NCI-H1417 (cell line): ENCODE results near the gene SREBF2.
A peak's percentile ranks its signal among the peaks of the same experiment; 100 is the strongest.

Experiments
- DNase-seq, 3 experiments: peaks; one replicate each; lab custom pipeline; 2025; lab: John Stamatoyannopoulos, UW

SREBF2 gene

DNA sequence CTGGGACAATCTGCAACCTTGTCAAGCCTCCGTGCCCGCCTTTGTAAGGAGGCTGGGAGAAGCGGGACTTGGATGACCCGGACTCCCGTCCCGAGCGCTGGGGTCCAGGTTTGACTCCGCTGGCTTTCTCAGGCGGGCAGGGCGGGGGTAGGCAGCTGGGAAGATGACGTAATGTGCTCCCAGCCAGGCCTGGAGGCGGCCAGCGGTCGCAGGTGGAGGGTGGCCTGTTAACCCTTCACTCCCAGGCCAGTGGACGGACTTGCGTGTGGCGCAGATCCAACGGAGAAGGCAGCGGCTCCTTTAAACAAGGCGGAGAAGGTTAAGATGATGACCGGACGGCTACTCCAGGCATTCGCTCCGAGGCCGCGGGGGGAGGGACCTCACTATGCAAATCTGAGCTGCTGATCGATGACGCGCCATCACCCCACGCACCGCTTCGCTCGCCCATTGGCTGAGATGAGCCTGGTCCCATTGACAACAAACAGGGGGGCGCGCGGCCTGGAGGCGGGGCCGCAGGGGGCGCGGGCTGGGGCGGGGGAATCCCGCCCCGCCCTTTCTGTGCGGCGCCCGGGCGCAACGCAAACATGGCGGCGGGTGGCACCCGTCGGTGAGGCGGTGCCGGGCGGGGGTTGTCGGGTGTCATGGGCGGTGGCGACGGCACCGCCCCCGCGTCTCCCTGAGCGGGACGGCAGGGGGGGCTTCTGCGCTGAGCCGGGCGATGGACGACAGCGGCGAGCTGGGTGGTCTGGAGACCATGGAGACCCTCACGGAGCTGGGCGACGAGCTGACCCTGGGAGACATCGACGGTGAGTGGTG is at the start of gene SREBF2:
SREBF2 (plus strand) TSS at position 553 of the 816 bp plus-strand sequence; CDS start at position 719, 166 bp downstream.
- peak; percentile 94 to 98 (median 97) for DNase-seq

DNA sequence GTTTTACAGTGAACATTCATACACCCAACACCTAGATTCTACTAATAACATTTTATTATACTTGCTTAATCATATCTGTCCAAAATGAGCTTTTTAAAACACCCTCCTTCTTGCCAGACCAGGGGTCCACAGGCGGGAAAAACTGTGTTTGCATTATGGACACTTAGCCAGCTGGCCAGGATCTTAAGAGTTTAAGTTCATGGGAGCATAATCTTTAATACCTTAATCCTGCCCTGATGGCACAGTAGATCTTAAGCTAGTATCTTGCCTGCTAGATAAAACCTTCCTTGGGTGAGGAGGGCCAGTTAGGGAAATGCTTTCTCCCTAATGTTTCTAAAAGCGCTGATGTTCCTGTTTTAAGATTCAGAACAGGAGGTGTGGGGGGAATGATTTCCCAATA is 45.6 kb upstream of the SREBF2 start:
- no peak for DNase-seq

DNA sequence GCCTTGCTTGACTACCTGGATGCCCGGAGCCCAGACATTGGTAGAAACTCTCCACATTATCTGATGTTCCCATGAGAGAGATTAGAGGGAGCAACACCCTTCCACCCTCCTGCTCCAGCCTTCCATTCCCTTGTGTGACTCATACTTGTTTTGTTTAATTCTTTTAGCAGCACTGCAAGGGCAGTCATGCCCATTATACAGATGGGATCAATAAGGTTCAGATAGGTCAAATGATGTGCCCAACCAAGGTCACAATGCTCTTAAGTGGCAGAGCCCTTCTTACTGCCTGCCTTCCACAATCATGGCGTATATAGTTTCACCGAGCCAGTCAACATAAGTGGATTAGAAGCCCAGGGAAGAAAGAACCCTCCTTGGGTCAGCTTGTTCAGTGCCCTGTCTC is 39.0 kb upstream of the SREBF2 start:
- no peak for DNase-seq

DNA sequence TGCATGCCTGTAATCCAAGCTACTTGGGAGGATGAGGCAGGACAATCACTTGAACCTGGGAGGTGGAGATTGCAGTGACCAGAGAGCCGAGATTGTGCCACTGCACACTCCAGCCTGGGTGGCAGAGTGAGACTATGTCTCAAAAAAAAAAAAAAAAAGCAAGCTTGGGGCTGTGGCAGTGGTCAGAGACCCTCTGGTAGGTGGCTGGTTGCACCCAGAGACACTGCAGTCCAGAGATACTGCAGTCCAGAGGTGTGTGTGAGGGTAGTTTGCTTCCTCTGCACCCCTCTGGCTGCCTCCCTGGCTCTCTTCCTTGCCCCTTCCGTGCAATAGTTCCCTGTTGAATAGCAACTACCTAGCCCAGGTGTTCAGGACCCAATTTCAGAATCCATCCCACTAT is 34.2 kb upstream of the SREBF2 start:
- DNase-seq, result no peak

DNA sequence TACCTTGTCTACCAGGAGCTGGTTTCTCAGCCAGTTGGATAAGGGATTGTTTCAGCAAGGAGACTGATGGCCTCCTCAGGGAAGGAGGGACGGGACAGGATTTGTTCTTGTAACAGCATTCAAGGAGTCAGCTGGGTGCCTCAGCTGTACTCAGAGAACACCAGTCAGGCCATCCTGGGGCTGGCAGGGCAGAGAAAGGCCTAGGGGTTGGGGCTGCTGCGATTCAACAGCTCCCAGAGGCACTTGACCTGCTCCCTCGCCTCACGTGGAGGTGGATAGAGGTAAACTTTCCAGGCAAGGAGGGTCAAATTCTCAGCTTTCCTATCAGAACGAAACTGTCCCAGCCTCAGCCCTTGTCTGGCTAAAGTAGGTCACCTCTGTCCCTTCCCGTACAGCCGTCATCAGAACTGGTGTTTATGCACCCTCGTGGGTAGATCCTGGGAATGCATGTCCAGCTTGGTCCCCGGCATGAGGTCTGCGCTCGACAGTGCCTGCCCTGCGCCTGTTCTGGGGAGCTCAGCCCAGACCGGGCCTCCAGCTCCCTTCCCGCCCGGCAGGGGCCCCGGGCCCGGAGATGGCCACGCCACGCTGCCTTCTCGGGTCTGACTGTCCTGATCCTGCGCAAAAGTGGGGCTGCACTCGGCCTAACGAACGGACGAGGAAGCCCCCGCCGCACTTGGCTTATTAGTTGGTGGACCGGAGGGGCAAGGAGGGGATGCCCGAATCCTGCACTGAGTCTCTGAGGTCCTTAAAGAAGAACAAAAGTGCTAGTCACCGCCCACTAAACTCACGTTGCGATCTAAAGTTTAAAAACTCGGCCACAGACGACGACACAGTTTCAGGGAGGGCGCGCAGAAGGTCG is 33.2 kb upstream of the SREBF2 start:
- DNase-seq, result peak in 2 of 3 experiments; percentile 27 to 58

DNA sequence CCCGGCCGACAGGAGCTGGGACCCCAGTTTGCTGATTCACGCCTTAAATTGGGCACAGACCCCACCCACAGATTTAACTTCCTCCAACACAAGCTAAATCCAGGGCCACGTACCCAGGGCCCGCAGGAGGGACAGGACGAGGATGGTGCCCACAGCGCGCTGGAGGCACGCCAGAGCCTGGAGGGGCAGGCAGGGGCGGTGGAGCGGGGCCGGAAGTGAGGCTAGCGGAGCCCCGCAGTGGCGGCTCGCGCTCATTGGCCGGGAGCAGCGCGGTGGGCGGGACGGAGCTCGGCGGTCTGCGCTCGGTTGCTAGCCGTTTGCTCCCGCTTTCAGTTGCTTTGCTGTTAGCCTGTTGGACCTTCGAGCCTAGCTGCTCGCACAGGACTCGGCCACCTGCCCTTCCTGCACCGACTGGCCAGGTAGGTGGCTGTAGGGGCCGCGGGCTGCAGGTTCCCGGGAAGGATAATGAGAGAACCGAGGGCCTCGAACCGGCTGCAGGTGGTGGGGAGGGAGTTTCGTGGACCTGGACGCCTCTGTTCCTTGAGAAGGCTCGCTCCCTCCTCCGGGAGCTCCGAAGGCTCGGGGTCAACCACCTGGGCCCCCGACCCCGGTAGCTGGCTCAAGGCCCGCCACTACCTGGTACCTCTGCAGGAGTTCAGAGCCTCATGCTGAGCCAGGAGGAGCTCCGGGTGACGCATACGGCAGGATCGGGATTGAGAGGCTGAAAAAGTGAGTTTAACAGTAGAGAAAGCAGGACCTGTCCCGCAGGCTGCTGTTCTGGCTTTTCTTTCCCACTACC is 32.4 kb upstream of the SREBF2 start, which contains the start of gene CCDC134:
CCDC134 (plus strand) TSS at position 332 of the 799 bp plus-strand sequence. CDS start 8,212 bp downstream, outside the sequence.
- DNase-seq, result peak; percentile 79 to 85 (median 82)

DNA sequence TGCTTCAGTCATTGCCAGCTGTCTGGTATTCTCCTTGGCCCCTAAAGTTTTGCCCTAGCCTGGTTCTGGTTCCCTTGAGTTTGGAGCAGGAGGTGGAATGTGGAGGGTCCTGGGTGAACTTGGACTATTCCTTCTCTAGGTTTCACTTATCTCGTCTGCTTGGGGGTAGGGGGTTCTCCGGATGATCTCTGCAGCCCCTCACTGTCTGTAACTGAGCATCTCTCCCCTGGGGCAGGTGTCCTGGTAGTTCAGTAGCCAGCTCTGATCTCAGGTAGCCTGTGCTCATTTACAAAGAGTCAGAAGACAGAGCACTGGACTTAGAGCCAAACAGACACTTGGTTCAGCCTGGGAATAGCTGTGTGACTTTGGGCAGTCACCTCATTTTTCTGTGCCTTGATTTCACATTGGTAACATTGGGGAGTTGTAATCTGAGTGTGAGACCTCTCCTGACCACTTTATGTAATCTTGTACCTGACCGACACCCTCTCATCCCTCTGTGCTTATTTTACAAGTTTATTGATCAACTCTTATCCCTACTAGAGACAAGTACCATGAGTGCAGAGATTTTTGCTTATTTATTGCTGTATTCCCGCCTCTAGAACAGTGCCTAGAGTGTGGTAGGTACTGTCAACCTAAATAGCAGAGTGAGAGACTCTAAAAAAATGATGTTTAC is 31.6 kb upstream of the SREBF2 start:
- DNase-seq, result no peak

DNA sequence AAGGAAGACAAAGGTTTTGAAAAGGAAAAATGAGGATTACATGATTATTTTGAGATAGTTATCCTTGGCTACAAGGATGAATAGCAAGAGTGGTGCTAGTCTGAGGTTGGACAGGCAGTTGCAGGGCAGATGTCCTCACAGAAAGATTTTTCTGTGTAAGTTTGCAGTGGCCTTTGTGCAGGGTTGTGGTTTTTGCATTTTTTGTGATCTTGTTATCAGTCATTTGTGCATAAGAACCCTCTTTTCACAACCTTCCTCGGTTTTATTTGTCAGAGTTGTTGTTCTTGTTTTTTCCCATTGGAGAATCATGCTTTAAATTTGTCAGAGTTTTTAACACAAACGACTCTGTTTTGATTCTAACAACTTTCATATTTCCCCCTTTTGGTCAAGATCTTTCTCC is 31.0 kb upstream of the SREBF2 start:
- DNase-seq, result no peak

DNA sequence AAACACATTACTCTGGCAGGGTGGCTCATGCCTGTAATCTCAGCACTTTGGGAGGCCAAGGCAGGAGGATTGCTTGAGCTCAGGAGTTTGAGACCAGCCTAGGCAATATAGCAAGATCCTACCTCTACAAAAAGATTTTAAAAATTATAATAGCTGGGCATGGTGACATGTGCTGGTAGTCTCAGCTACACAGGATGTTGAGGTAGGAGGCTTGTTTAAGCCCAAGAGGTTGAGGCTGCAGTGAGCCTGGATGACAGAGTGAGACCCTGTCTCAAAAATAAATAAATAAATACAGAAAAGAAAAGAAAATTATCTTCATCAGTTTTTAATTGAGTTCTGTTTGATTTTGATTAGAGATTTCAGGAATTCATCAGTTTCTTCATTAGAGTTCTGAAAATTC is 27.3 kb upstream of the SREBF2 start:
- DNase-seq, result no peak

DNA sequence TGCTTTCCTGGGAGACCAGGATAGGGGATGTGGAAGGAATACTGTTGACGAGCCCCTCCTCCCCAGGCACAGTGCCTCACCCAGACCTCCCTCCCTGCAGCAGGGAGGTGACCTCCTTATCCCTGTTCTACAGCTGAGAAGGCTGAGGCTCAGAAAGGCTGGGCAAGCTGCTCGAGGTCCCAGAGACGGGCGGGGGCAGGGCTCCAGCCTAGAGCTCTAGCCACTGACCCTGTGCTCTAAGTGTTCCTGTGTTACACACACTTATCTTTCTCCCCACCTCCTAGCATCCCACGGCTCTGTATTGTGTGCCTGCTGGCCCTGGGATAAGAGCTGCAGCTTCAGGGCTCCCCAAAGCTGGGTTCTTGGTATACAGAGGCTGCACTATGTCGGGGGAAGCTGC is 24.5 kb upstream of the SREBF2 start:
- DNase-seq, result no peak

DNA sequence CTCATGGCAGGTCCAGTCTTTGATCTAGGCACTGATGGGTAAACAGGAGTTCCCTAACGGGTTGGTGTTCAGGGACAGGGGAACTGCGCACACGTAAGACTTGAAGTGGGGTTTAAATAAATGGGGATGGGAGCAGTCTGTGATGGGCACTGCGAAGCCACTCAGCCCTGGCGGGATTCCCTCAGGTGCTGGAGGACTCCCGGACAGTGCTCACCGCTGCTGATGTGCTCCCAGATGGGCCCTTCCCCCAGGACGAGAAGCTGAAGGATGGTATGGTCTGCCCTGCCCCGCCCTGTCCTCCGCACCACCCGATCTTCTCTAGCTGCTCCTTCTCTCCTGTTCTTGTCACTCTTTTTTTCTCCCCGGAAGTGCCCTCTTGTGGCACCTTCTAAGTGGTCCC is 22.9 kb upstream of the SREBF2 start:
- no peak for DNase-seq

DNA sequence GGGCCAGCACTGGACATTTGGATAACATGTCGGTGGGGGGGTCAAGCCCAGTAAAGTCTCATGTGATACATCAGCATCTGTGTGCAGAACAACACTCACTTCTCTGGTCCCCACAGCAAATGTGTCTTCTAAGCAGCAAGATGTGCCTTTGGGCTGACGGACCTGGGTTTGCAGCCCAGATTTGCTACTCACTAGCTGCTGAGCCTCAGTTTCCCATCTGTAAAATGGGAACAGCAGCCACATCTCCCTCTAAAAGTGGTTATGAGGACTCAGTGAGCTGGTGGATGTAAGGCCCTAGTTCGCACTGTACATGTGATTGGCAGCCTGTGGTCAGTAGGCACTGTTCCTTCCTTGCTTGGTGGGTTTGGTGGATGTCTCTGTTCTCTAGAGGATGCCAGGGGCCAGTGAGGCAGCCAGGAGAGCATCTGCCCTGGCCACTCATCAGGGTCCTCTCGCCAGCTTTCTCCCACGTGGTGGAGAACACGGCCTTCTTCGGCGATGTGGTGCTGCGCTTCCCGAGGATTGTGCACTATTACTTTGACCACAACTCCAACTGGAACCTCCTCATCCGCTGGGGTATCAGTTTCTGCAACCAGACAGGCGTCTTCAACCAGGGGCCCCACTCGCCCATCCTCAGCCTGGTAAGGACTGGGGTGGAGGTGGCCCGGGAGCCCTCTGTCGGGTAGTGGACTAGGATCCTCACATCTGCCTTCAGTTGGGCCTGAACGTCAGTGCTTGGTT is 19.9 kb upstream of the SREBF2 start:
- no peak for DNase-seq

DNA sequence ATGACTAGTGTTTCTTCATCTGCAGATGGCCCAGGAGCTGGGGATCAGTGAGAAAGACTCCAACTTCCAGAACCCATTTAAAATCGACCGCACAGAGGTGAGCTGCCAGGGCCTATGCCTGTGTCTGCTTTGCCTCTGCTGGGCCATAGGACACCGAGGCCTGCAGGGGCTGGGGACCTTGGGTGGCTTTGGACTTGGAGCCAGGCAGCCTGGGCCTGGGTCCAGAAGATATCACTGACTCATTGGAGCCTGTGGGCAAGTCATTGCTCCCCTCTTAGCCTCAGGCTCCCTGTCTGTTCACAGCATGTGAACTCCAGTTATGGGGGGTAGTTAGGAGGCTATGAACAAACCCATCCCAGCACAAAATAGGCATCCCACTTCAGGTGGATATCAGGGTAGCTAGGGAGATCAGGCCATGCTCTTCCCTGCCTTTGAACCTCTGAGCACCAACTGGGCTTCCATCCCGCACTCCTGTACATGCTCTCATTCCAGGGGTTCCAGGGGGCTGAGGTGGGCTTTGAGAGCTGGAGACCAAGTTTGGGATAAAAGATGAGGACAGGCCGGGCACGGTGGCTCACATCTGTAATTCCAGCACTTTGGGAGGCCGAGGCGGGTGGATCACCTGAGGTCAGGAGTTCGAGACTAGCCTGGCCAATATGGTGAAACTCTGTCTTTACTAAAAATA is 19.0 kb upstream of the SREBF2 start:
- no peak for DNase-seq

DNA sequence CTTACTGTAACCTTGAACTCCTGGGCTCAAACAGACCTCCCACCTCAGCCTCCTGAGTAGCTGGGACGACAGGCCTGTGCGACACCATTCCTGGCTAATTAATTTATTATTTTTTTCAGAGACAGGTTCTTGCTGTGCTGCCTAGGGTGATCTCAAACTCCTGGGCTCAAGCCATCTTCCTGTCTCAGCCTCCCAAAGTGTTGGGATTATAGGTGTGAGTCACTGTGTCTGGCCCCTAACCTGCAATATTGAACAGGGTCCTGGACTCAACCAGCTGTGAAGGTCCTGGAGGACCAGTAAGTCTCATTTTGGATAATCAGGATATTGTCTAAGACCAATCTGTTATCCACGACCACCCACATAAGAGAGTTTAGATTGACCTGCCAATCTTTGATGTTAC is 17.2 kb upstream of the SREBF2 start:
- no peak for DNase-seq

DNA sequence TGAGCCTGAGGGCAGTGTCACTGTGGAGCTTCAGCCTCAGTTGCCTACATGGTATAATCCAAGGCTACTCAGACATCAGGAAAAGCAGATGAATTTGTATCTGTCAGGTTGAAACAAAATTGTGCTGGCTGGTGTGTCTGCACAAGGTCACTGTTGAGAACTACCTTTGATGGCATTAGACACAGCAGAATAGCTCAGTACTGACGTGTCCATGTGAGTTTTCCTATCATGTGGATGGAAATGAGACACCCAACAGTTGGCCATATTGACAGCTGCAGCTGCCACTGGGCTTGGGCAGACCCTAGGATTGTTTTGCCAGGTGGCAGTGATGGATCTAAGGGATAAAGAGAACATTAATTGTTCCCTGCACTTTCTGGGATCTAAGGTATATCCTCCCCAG is 16.7 kb upstream of the SREBF2 start:
- no peak for DNase-seq

DNA sequence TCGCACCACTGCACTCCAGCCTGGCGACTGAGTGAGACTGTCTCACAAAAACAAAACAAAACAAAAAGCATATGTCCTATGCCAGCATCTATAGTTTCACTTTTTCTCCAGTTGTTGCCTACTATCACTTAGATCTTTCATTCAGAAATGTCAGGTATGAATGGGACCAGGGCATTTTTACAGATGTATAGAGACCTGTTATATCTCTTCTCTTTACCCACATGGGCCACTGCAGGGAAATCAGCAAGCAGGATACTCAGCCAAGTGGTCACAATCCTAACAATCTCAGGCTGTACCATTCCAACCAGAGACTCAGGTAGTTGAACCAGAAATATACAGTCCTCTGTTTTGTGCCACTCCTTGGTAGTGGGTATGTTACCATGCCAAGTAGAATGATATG is 16.0 kb upstream of the SREBF2 start:
- no peak for DNase-seq

DNA sequence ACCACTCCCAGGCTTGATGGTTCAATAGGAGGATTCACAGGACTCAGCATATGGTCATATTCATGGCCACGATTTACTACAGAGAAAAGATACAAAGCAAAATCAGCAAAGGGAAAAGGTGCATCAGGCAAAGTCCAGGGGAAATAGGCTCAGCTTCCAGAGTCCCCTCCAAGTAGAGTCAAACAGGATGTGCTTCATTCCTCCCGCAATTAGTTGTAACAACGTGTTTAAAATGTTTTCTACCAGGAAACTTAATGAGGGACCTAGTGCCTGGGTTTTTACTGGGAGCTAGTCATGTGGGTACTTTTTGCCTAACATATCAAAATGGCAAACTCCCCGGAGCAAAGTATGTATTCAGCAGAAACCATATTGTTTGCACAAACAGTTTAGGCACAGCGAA is 14.9 kb upstream of the SREBF2 start:
- no peak for DNase-seq

DNA sequence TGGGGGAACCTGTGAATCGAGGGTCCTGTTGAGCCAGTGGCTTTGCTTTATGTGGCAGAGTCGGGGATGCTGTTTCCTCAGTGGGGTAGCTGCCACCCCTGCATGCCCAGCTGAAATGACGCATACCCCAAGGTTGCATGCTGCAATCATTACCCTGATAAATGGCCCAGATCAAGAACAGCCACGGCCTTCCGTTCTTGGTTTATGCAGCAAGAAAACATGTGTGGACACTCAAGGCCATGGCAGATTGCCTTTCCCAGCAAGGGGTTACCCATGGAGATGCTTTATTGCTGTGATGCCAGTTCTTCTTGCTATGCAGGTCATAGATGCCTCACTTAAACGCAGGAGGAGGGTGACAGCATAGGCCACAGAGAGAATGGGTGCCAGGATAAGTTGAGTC is 14.3 kb upstream of the SREBF2 start:
- no peak for DNase-seq

DNA sequence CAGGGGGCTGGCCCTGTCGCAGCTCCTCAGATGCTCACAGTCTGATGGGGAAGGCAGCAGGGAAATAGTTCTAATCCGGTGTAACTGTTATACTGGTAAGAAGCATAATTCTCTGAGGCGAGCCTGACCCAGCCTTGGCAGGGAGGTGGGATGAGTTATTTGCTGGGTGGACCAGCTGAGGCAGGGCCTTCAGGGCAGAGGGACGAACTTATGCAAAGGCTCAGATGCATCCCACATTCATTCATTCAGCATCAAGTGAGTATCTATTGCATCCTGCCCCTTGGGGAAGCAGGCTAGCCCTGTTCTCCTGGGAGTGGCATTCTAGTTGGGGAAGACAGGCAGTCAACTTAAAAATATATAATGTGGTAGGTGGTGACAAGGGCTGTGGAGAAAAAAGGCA is 13.6 kb upstream of the SREBF2 start:
- no peak for DNase-seq

DNA sequence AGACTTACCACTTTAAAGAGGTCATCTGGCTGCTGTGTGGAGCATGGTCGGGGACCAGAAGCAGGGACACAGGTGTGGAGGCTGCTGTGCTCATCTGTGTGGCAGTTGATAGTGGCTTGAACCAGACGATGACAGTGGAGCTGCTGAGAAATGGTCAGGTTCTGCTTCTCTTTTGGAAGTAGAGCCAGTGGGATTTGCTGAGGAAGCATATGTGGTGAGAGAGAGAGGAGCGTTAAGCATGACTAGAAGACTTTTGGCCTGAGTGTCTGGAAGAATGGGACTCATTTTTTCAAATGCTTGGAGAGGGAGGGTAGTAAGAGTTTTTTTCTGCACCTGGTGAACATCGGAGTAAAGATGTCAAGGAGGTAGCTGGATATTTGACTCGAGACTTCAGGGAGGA is 12.5 kb upstream of the SREBF2 start:
- no peak for DNase-seq
